ENCODE results near the gene RTF2.

The RTF2 gene

DNA sequence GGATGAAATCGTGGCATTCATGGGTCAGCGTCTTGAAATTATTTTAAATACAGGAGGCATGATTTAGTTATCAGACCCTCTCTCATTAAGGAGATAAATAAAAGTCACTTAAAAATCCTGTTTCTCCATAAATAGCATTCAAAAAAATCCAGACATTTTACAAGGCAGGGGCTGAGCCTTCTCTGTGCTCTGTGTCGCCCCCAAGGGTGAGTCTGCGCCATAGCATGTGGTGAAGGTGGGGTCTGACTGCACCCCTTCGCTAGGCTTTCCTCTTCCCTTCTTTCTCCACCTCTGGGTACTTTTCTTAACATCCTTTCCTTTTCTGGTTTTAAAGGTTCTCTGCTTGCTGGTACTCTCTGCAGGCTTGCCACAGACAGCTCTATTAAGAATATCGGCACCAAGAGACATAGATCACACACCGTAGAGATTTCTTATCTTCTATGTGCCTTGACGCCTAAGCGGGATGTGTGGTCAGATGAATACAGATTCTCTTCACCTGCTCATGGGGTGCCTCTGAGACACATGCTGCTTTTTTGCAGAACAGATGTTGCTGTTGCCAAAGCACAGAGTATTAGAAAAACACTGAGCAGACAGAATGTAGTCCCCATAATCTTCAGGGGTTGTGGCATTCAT, 36.1 kb downstream of the RTF2 start:
- TF ChIP-seq, protein P1, sequence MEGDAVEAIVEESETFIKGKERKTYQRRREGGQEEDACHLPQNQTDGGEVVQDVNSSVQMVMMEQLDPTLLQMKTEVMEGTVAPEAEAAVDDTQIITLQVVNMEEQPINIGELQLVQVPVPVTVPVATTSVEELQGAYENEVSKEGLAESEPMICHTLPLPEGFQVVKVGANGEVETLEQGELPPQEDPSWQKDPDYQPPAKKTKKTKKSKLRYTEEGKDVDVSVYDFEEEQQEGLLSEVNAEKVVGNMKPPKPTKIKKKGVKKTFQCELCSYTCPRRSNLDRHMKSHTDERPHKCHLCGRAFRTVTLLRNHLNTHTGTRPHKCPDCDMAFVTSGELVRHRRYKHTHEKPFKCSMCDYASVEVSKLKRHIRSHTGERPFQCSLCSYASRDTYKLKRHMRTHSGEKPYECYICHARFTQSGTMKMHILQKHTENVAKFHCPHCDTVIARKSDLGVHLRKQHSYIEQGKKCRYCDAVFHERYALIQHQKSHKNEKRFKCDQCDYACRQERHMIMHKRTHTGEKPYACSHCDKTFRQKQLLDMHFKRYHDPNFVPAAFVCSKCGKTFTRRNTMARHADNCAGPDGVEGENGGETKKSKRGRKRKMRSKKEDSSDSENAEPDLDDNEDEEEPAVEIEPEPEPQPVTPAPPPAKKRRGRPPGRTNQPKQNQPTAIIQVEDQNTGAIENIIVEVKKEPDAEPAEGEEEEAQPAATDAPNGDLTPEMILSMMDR (IDR thresholded peaks at IDR 0.05): no peak
- Histone ChIP-seq H3K4me3 (no peak overlapping the region), H3K27ac (no peak overlapping the region)
- DNase-seq (ENCODE audit: low spot score): no peak

DNA sequence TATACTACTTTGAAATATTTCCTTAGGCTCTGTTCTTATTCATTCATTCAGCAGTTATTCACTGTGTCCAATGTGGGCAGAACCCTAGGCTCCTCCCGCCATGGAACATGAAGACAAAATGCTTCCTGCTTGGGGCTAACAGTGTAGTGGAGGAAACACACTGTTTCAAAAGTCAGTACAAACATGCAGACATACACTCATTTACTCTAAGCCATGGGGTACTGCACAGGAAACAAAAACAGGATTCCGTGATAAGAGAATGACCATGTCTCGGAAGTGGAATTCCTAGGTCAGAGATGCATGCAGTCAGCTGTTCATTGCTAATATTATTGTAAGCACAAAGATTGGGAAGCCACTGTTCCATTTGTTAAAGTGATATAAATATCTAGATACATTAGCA, 37.7 kb downstream of the RTF2 start:
- TF ChIP-seq, protein P1 (IDR thresholded peaks at IDR 0.05): no peak
- no peak for DNase-seq (ENCODE audit: low spot score)

DNA sequence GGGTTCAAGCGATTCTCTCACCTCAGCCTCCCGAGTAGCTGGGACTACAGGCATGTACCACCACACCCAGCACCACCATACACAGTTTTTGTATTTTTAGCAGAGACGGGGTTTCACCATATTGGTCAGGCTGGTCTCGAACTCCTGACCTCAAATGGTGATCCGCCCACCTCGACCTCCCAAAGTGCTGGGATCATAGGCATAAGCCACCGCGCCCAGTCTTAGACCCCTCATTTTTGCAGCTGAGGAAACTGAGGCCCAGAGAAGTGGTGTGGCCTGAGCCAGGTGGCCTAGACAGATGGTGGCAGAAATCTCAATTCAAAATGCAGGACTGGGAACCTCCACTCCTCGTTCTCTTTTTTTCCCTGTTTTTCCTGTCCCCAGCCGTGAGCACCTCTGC, 43.5 kb downstream of the RTF2 start:
- DNase-seq (ENCODE audit: low spot score): no peak
- no peak overlapping the region for H3K27ac ChIP-seq
- no peak overlapping the region for H3K4me3 ChIP-seq
- TF ChIP-seq, protein P1 (IDR thresholded peaks at IDR 0.05): no peak

More for the DNA sequence above, 37.7 kb downstream of the RTF2 start:
- no peak overlapping the region for H3K4me3 ChIP-seq
- no peak overlapping the region for H3K27ac ChIP-seq

DNA sequence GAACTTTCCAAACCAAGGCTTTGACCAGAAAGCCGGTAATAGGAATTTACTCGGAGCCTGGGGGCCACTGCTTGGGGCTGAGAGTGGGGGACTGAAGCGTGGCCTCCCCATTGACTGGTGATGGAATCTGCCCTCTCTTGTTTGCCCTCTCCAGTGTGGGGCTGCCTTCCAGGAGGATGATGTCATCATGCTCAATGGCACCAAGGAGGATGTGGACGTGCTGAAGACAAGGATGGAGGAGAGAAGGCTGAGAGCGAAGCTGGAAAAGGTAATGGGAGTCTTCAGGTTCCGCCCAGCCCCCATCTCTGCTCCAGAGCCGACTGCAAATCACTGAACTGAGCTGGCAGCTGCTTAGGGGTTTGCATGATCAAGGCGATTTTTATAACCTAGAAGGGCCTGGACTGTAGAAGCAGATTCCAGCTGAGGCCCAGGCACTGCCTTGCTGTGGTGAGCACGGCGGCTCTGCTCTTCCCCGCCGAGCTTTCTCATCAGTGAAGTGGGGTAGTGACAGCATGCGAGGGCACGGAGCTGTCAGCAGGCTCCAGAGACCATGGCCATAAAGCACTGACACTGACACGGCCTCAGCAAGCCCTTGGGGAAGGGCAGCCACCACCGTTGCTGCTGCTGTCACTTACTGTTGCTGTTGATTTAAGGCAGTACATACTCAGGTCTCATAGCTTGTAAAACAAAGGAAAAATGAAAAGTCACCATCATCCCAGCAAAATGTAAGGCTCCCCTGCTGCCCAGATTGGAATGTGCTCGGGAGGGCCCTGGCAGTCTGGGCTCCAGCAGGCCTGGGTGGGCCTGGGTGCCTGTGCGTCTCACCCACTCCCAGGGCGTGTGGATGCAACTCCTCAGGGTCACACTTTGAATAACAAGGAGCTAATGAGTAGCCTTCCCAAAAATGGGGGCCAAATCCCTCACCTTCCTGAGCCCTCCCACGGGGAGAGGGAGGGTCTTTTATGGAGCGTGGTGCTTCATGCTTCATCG, 45.0 kb downstream of the RTF2 start:
- TF ChIP-seq, protein P1 (IDR thresholded peaks at IDR 0.05): no peak
- DNase-seq (ENCODE audit: low spot score): no peak

DNA sequence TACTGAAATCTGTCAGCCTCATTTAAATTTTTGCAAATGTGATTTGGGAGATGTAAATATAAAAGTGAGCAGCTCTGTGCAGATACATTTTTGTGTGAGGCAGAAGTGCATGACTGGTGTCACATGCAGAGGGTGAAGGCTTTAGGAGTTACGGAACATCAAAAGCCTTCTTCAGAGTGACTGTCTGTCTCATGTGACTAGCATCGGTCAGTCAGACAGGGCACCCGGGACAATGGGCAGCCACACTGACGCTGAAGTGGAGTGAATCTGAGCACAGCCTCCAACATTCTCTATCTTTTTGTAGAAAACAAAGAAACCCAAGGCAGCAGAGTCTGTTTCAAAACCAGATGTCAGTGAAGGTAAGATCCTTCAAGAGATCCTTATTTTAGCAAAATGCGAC, 48.2 kb downstream of the RTF2 start:
- TF ChIP-seq, protein P1 (IDR thresholded peaks at IDR 0.05): no peak
- Histone ChIP-seq H3K27ac (no peak overlapping the region), H3K4me3 (no peak overlapping the region)
- no peak for DNase-seq (ENCODE audit: low spot score)

More for the DNA sequence above, 45.0 kb downstream of the RTF2 start:
- Histone ChIP-seq H3K4me3 (no peak overlapping the region), H3K27ac (no peak overlapping the region)

DNA sequence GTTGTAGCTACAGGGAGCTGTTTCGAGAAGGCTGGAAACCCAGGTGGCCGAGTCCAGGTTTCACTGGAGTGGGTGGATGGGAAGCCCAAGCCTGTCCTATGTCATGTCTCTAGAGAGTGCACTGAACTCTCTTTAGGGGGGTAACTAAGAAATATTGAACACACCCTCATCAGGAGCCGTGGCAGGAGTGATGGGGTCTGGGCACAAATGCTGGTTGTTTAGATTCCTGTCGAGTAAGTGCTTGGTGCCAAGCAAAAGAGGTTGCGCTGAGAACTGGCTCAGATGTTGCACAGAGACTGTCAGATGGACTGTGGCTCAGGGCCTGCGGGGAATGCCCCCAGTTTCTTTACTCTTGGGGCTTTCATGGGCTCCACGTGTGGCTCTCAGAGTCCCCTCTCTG, 48.8 kb downstream of the RTF2 start:
- TF ChIP-seq, protein P1 (IDR thresholded peaks at IDR 0.05): no peak
- H3K27ac ChIP-seq: no peak overlapping the region
- no peak for DNase-seq (ENCODE audit: low spot score)
- no peak overlapping the region for H3K4me3 ChIP-seq

Measured in coronary artery (tissue), 2 donors.